ENCODE results near the gene ITGAE.

ITGAE gene

DNA sequence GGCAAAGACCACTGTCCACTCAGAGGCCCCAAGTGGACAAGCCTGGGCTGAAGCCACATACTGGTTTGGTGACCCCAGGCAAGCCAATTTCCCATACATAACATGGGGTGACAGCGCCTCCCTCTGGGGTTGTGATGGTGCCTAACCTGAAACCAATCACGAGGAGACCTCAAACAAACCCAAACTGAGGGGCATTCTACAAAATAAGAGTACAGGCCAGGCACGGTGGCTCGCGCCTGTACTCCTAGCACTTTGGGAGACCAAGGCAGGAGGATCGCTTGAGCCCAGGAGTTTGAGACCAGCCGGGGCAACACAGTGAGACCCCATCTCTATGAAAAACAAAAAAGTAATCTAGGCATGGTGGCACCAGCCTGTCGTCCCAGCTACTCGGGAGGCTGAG lies 108.6 kb downstream of the ITGAE start:
- DNase-seq: no peak

DNA sequence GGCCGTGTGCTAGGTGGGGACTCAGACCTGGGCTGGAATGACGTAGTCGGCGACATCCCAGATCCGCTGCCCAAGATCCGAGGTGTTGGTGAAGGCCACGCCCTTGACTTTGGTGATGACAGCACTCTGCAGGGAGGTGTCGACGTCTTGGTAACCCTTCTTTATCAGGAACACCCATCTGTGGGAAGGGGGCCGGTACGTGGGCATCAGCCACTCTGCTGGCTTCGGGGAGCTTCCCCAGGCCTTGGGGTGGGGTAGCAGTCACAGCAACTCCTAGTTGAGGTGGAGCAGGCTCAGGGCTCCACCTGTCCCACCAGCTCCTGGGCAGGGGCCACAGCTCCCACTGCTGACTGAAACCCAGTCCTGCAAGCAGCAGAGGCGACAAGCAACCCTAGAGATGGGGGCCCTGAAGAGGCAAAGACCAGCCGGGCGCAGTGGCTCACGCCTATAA lies 109.3 kb downstream of the ITGAE start:
- DNase-seq: no peak

- no peak for DNase-seq
Observed at GRCh38 chr17:3690094-3690715, 110.8 kb downstream of the ITGAE start.

DNA sequence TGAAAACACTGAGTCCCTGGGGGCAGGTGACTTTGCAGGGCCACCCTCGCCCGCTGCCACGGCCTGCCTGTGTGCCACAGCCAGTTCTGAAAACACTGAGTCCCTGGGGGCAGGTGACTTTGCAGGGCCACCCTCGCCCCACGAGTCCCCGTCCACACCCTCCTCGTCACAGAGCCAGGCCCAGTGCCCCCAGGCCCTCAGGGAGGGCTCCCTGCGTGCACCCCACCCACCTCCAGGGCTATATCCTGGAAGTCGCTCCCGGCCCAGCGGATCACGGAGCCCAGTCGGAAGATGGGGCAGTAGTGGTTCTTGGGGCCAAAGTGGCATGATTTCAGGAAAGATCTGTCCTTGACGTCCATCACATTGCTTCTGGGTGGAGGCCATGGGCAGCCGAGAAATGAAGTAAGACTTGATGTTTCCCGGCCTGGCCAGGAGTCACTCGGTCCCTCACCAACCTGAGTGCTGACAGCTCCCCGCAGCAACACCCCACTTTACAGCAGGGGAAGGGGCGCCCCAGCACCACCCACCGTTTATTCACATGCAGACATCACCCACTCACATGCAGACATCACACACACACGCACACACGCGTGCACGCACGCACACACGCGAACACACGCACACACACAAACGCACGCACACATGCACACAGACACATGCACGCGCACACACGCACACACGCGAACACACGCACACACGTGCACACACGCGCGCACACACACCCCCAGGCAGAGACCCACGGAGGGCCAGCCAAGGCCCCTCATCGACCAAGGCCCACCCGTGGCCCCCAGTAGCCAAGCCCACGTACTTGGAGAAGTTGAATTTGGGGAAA lies 111.5 kb downstream of the ITGAE start:
- no peak for DNase-seq

DNA sequence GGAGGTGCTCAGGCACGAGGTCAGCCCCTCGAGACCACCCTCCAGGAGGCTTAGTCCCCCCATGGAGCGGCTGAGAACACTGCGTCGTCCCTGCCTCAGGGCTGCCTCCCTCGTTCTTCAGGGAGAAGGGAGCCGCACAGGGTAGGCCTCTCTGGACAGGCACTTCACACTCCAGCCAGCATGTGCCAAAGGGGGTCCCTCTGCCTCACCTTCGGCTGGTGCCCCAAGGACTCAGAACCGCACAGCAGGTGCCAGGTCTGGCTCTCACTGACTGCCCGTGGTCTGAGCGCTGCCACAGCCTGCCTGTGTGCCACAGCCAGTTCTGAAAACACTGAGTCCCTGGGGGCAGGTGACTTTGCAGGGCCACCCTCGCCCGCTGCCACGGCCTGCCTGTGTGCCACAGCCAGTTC lies 112.1 kb downstream of the ITGAE start:
- DNase-seq: no peak

DNA sequence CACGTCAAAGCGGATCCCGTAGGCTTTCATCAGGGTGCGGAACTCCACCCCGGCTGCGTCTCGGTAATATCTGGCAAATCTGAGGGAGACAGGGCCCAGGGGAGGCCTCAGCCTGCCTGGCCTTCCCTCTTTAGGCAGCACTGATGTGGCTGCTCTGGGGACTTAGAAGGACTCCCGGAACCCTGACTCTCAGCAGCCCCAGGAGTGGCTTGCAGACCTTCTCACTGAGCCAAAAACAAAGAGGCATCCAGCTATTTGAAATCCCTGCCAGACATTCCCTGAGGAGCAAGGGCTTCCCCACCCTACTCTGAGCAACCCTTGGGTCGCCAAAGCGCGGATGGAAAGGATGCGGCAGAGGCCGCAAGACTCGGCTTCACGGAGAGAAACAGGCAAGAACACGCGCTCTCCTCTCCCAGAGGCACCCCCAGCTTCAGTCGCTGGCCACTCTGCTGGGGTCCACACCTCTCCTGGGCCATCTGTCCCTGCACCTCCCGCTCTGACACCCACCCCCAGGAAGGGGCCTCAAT lies 112.9 kb downstream of the ITGAE start:
- no peak for DNase-seq

- DNase-seq: no peak
Observed at GRCh38 chr17:3685174-3685573, 115.8 kb downstream of the ITGAE start.

DNA sequence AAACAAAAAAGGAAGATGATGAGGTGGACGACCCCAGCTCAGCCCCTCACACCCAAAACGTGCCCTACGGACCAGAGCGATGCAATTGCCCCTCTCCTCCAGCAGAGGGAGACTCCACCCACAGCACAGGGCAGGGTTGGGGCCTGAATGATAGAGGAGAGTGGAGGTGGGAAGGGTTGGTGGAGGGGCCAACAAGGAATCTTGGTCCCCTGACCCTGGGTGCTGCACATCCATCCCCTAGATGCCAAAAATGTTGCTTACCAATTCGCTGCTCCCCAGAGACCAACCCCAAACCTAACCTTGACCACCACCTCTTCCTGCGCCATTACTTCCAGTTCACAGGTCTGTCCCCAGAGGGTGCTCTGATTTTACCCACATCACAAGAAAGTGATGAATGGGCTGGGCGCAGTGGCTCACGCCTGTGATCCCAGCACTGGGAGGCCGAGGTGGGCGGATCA lies 117.9 kb downstream of the ITGAE start:
- peak; percentile 25 for DNase-seq

GRCh38 chr17:3682033-3682432 lies 119.0 kb downstream of the ITGAE start:
- DNase-seq: no peak

GRCh38 chr17:3681565-3681964 lies 119.4 kb downstream of the ITGAE start:
- DNase-seq: no peak

DNA sequence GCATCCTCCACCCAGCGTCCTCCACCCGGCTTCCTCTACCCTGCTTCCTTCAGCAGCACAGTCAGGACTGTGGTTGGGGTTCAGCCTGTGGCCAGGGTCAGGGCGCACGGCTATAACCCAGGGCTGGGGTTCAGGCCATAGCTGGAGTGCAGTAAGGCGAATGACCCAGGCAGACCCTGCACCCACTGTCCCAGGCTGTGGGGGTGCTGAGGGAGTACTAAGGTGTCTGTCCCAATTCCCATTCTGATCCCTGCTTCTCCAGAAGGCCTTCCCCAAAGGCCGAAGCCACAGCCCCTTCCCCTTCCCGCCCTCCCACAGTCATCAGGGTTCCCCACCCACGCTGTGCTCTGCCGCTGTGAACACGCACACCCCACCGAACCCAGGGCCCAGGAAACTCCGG lies 119.9 kb downstream of the ITGAE start:
- DNase-seq: no peak

DNA sequence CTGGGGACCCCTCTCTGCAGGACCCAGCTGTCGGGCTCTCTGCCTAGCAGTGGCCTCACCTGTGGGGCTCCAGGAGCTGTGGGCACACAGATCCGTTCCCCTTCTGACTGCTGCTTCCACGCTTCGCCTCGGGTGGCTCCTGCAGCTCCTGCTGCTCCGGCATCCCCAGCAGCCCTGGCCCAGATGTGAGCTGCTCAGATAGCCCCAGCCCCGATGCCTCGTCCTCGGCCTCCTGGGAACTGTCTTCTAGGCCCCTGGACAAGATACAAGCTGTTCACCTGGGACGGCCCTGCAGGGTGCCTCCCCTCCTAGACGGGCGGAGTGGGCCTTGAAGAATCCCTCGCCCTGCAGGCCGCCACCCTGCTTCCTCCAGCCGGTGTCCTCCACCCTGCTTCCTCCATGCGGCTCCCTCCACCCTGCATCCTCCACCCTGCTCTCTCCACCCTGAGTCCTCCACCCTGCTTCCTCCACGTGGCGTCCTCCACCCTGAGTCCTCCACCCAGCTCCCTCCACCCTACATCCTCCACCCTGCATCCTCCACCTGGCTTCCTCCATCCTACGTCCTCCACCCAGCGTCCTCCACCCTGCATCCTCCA lies 121.4 kb downstream of the ITGAE start:
- no peak for DNase-seq

- DNase-seq: no peak
Observed at GRCh38 chr17:3678821-3679530, 122.0 kb downstream of the ITGAE start.

DNA sequence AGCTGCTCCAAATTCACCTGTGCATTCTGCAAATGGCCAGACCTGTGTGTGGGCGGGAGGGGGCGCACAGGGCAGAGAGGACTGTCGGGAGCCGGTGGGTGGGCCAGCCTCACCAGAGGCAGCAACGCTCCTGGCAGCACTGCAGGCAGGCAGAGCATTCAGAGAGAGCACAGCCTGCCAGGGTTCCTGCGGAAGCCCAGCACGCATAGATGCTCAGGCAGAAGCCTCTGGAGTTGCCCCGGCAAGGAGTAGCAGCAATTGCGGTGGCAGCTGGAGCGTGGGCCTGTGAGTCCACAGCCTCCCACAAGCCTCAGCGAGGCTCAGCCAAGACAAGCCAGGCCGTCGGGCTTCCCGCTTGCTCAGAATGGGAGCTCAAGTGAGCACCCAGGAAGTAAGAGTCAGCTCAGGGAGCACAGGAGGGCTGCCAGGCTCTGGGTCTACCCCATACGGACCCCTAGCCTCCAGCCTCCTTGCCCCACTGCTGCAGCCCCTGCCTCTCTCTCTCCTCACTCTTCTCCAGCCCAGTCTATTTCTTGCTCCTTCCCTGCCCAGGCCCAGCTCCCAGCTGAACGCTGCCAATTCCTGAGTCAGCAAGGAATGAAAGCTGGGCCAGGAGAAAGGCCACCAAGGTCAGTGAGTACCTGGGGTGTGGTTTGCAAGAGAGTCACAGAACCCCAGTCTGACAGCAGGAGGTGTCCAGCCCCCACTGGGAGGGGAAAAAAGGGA lies 122.7 kb downstream of the ITGAE start:
- no peak for DNase-seq

- DNase-seq: no peak
Observed at GRCh38 chr17:3675886-3676285, 125.1 kb downstream of the ITGAE start.

DNA sequence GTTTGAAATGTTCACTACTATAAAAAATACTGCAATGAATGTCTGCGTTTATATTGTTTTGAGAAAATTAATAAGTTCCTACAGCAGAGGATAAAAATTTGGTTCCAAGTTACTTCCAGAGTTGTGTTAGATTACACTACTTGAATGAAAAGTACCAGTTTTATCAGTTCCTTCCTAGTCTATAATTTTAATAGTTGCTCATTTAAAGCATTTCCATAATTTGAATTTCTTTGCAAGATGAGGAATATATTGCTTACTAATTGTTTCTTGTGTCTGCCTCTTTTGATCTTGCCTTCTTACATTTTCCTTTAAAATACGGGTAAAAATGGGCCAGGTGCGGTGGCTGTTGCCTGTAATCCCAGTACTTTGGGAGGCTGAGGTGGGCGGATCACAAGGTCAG lies 128.4 kb downstream of the ITGAE start:
- DNase-seq: no peak

DNA sequence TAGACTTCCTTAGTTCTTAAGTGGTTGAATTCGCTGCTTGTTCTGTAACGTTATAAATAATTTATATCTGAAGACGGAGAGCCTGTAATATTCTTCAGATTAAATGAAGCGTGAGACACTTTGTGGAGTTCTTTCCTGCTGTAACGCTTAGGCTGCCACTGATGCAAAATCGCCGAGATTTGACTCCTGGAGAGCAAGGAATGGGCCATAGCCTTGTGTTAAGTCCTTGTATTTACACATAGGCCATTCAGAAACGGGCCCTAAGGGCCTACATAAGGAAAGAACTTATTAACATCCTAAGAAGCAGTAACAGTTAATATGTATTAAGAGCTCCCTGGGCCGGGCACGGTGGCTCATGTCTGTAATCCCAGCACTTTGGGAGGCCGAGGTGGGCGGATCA lies 131.4 kb downstream of the ITGAE start:
- no peak for DNase-seq

- DNase-seq: no peak
Observed at GRCh38 chr17:3669085-3669347, 132.0 kb downstream of the ITGAE start.

DNA sequence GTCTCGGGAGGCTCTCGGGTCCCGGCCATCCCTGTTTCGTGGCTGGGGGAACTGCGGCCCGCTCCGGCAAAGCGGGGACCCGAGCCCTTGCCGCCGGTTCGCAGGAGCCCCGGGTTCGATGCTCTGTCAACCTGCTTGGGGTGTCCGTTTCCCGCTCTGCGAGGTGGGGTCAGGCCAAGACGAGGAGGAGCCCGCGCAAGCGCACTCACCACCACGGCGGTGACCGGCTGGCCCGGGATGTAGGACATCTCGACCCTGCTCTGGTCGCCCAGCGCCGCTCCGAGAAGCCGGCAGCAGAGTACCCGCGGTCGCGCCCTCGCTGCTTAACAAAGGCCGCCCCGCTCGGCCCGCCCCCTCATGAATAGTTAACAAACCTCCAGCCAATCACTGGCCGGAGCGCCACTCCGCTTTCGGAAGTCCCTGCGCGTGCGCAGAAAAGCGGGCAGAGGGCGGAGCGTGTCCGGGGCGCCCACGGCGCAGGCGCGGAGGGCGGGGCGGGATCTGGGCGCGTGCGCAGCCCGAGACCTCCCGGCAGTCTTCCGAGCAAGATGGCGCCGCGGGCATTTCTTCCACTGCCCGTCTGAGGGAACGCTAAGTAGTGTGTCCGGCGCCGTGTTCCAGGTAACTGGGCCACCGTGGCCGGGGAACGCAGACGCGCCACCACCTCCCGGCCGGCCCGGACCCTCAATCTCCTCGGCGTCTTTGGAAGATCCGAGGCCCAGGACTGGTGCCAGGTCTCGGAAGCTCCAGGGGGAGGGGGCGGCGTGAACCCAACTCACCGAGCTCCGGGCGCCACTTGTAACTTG lies 132.5 kb downstream of the ITGAE start, which contains the start of the genes EMC6 and TAX1BP3:
EMC6 (plus strand) TSS at position 534 of the 806 bp plus-strand sequence. CDS start 335 bp downstream, outside the sequence.
TAX1BP3 (minus strand) TSS at position 300 of the 806 bp plus-strand sequence; CDS start at position 248, 52 bp downstream.
- peak; percentile 96 for DNase-seq

GRCh38 chr17:3667366-3668278 lies 133.4 kb downstream of the ITGAE start:
- peak; percentile 94 for DNase-seq

Measured in fibroblast of skin of back (primary cell).